GM08714 (cell line): Measurements from ENCODE around the gene GRM5.

Experiments
- H3K4me3 ChIP-seq: fragments of 200-500 bp; sonication (Bioruptor generic); 2 replicates; pipeline ENCODE4 v1.5.1; 2014; ENCODE audit warnings: mild to moderate bottlenecking, low read length, inconsistent platforms
- ZNF274 ChIP-seq: IDR thresholded peaks from 2 replicates; pipeline ENCODE4 v1.6.1; 2012; ENCODE audit warnings: mild to moderate bottlenecking, low read depth, low read length

The GRM5 gene

DNA sequence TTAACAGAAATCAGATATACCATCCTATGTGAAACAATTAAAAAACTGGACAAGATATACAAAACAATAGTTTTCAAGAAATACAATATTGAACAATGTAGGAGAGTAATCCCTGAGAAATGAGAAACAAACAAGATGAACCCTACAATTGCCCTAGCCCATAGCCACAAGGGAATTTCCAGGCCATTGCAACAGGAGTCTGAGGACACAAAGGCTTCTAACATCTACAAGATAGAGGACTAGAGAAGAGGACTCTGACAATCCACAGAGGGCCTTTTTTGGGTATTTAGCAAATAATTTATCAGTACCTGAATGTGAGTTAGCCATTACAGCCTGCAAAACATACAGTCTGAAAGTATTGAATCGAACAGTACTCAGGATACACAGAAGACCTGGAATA, 251.7 kb downstream of the GRM5 start:
- H3K4me3 ChIP-seq: no peak overlapping the region
- no peak for TF ChIP-seq ZNF274

DNA sequence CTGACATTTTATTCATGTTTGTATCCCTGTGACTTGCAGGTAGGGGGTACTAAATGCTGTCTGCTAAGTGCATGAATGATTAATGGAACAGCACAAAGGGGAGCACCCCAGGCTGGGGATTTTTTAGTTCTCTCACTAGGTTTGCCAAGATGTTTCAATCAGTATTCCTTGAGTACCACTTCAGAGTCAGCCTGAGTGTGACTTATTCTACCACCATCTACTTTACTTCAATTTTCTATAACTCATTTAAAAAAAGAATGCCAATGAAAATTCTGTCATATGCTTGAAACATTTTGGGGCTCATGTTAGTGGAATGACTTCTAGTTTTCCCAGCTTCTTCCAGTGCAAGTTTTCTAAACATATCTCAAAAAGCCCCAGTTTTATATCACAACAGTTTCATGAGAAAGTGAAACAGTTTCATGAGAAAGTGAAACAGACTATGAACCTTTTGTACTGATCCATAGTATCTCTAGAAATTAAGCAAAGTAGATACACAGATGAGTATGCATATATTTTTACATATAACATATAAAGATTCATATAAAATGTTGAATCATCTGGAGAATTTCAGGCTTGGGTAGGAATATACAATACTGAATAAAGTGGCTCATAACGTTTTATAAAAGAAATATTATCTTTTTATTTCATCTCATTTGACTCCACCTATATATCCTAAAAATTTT, 252.4 kb downstream of the GRM5 start:
- H3K4me3 ChIP-seq: no peak overlapping the region
- no peak for TF ChIP-seq ZNF274

GRCh38 chr11:88810420-88811097, 255.2 kb downstream of the GRM5 start:
- no peak for TF ChIP-seq ZNF274
- no peak overlapping the region for H3K4me3 ChIP-seq

GRCh38 chr11:88809126-88809525, 256.7 kb downstream of the GRM5 start:
- no peak overlapping the region for H3K4me3 ChIP-seq
- TF ChIP-seq ZNF274: no peak

GRCh38 chr11:88807349-88807748, 258.4 kb downstream of the GRM5 start:
- TF ChIP-seq ZNF274: no peak
- no peak overlapping the region for H3K4me3 ChIP-seq

DNA sequence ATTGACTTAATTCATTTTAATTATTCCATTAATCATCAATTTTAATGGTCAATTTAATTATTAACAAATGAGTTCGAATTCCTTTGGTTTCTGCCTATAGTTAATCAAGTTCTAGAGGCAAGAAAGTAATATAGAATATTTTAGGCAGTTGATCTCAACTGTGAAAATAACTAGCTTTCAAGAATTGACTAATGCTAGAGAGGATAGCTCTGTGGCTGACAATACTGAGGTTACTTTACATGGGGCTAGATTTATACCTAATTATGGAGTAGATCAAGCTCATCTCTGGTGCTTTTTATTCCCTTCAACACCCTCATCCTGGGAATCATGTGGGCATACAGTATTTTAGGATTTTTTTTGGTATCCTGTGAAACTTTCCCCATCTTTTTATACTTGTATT, 259.4 kb downstream of the GRM5 start:
- H3K4me3 ChIP-seq: no peak overlapping the region
- no peak for TF ChIP-seq ZNF274

DNA sequence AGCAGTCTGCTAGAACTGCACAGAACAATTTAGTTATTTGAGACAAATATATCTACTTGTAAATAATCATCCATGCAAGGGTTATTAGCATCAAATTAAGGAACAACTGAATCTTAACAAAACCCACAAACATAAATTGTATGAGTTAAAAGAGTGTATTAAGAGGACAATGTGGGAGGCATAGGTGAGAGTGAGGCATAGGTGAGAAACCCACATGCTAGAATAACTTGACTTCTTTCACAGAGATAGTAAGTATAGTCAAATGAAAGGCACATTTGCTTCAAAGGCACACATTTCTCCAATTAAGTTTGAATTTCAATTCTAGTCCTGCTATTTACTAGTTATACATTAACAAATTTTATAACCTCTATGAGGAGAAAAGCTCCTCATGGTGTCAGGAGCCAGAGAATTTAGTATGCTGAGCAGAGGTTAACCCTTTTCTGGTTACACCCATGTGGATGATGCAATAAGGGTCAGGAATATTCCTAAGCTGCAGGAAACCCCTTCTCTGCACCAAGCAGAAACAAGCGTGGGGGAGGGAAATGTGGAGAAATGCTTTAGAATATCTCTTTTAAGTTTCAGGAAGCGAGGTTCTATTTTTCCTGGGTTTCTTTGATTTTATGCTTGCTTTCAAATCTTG, 264.2 kb downstream of the GRM5 start:
- H3K4me3 ChIP-seq: no peak overlapping the region
- TF ChIP-seq ZNF274: no peak

DNA sequence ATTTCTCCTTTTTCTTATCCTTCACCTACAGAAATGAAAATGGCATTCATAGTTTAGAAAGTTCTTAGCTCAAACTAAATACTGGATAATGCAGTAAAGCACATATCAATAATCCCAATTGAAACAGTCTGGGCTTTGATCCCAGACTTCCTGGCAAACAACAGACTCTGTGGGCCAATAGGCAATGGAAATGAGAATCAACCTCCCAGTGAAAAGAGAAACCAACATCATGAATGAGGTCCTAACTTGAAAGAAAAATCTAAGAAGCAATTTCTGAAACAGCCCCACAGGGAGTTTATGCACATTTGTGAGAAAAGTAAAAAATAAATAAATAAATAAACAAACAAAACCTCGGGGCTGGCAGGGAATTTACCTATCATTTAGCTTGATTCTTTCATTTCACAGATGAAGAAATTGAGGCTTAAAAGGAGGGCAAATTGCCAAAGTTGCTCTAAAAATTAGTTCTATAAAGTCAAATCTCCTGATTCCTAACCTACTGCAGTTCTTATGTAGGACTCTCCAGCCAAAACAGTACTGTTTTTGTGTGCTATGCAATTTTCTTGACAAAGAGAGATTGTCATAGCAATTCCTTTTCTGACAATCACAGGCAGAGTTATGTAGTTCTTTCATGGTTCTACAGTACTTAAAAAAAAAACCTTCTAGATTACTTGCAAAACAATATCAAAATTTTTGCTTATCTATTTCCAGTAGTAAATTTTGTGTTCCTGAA, 265.8 kb downstream of the GRM5 start:
- H3K4me3 ChIP-seq: no peak overlapping the region
- no peak for TF ChIP-seq ZNF274

- no peak for TF ChIP-seq ZNF274
These were observed 275.6 kb downstream of the GRM5 start for GRCh38 chr11:88790182-88790581.

DNA sequence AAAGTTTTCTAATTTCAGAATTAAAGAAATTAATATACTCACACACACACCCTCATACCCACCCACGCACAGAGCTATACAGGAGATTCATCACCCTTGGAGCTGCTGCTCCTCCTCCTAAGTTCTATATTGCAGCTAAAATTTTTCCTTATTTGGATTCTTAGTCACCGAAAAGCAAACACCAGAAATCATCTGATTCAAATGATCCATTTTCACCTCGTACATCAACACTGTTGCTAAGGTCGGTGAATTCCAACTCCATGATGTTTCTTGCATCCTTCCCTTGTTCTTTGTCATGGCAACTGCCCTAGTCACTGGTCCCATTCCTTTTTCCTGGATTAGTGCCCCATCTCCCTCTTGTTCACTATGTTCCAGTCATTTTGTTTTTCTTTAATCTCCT, 286.2 kb downstream of the GRM5 start:
- no peak for TF ChIP-seq ZNF274
- no peak overlapping the region for H3K4me3 ChIP-seq

More at GRCh38 chr11:88790182-88790581, 275.6 kb downstream of the GRM5 start:
- no peak overlapping the region for H3K4me3 ChIP-seq

DNA sequence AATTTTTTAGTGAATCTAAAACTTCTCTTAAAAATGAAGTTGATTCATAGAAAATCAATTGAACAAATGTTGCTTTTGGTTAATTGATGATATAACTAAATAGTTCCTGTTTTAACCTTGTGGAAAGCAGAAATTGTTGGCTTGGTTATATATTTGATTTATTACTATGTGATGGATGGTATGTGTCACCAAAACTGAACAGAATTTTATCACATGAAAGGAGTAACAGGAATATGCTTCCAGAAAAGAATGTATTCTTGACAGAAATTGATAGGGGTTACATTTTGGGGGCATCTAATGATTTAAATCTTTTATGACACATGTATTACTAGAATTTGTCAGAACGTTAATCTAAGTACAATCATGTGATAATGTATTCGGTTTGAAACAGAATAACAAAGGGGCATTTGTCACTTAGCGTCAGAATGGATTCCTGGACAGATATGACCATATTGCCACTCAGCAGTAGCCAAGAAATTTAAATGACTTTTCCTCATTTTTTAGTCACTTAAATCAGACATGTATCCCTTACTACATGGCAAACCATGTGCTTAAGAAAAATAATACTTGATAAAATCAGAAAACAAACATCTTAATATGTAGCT, 295.2 kb downstream of the GRM5 start:
- no peak for TF ChIP-seq ZNF274
- no peak overlapping the region for H3K4me3 ChIP-seq

DNA sequence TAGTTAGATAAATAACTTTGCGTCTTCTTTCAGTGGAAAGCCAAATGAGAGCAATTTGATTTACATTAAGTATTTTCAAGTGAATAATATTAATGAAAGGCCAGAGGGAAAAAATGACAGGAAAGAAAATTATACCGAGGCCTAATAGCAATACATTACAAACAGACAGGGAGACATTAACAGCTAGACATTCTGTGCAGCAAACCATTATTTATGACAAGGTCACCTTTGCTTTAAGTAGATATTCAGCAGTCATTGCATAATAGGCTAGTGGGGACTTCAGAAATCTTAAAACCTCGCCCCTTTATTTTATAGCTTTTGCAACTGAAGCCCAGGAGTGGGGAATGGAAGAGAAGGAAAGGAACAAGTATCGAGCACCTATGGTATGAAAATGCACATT, 321.6 kb downstream of the GRM5 start:
- no peak for TF ChIP-seq ZNF274
- H3K4me3 ChIP-seq: no peak overlapping the region

DNA sequence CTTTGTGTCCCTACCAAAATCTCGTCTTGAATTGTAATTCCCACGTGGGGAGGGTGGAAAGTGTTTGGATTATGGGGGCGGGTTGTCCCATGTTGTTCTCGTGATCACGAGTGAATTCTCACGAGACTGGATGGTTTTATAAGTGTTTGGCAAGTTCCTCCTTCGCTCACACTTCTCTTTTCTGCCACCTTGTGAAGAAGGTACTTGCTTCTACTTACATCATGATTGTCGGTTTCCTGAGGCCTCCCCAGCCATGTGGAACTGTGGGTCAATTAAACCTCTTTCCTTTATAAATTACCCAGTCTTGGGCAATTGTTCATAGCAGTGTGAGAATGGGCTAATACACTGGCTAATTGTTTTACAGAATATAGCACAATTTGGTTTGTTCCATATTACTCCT, 326.3 kb downstream of the GRM5 start:
- no peak for TF ChIP-seq ZNF274
- H3K4me3 ChIP-seq: no peak overlapping the region

- no peak for TF ChIP-seq ZNF274
- H3K4me3 ChIP-seq: no peak overlapping the region
These were observed 356.2 kb downstream of the GRM5 start for GRCh38 chr11:88709567-88709966.

- no peak for TF ChIP-seq ZNF274
- H3K4me3 ChIP-seq: no peak overlapping the region
These were observed 361.3 kb downstream of the GRM5 start for GRCh38 chr11:88704485-88704884.
